ENCODE results near the gene QSER1. TPM values are rescaled to one million over a fixed set of nuclear protein-coding genes. Genes with fewer than 3 reads are reported as not detected.
"Not testable (repeated sequence)": the region's sequence is repeated elsewhere in the genome, so short reads cannot be mapped to it uniquely, and the experiment has no call there.

The QSER1 gene
- total RNA-seq, 1 experiment from 2014 or later, result 30.2 TPM

DNA sequence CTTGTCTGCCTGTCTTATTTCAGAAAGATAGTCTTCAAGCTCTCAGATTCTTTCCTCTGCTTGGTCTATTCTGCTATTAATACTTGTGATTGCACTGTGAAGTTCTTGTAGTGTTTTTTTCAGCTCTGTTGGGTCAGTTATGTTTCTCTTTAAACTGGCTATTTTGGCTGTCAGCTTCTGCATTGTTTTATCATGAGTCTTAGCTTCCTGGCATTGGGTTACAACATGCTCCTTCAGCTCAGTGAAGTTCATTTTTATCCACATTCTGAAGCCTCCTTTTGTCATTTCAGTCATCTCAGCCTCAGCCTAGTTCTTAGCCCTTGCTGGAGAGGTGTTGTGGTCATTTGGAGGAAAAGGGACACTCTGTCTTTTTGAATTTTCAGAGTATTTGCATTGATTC is 107.6 kb downstream of the QSER1 start:
- DNase-seq (ENCODE audit: low read depth), result peak; percentile 89

DNA sequence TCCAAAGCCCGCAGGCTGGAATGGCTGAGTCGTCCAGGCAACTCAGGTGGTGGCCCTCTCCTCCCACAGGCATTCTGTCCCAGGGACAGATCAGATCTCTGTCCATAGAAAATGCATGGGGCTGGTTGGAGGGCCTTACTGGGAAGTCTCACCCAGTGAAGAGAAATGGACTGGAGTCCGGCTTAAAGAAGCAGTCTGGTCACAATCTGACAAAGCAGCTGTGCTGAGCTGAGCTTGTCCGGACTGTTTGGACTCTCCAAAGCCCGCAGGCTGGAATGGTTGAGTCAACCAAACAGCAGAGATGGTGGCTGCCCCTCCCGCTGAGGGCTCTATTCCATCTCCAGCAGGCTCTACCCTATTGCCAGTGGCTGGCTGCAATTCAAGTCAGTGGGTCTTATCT is 108.7 kb downstream of the QSER1 start:
- peak; percentile 39 for DNase-seq (ENCODE audit: low read depth)

DNA sequence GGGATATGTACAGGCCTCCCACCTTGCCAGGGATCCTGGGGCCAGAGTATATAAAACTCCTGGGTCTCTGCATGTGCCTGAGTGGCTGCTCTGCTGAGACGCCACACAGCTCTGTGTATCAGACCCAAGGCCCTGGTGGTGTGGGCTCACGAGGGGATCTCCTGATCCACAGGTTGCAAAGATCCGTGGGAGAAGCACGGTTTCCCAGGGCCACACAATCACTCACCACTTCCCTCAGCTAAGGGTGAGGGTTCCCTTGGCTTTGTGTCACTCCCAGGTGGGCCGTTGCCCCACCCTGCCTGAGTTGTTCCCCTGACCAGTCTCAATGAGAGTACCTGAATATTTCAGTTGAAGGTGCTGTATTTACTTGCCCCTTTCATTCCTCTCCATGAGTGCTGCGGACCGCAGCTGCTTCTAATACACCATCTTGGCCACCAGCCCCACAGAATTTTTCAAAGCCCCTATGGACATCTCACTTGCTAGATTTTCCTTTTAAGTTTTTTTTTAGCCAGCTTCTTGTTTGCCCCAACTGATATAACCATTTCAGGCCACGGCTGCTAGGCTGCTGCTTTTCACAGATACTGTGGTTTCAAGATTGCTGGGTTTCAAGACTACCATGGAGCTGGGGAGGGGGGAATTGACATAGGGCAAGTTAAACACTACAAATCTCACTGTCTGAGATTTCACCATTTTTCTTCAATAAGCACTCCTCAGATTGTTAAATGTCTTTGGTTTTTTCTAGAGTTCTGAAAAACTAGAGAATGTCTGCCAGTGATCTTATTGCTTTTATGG is 109.3 kb downstream of the QSER1 start:
- no peak for DNase-seq (ENCODE audit: low read depth)

DNA sequence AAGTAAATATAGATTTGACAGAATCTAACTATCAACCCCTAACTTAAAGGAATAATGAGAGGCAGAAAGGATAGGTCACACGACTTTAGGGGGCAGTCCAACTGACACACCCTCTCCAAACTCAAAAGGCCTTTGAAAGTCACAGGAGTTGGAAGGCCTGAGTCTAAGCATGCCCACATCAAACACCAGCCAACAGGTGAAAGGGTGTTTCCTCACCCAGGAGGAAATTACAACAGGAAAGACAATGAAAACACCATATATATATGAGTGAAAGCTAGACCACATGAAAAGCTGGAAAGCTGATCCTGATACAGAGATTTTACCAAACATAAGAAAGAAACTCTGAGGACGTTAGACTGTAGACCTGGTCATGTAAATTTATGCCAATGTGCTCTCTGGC is 112.6 kb downstream of the QSER1 start:
- DNase-seq (ENCODE audit: low read depth), result no peak

DNA sequence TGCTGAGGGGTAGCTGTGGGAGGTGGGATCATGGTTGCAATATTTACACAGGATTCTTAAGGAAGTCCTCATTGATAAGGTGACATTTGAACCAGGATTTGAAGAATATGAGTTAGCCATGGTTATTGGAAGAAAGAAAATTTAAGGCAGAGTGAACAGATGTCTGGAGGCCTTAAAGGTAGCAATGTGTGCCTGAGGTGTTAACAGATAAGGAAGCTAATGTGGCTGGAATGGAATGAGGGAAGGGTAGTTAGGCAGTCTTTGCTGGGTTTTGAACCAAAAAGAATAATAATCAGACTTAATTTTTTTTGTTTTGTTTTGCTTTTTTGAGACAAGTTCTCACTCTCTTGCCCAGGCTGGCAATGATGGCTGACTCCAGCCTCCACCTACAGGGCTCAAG is 113.4 kb downstream of the QSER1 start:
- DNase-seq (ENCODE audit: low read depth), result no peak

DNA sequence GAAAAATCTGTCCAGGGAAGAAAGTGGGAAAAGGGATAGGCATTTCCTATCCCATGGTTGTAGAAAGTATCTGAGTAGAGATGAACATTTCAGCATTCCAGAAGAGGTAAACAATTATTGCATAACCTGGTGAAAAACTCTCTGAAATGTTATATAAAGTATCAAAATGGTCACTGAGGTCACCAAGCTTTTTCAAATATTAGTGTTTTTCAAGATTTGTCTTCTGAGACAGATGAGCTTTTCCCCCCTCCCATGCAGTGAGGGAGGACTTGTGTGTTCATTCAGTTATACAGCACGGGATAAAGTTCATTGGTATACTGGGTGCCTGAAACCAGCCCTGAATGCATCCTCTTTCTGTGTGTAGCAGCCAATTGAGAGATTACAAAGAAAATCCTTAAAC is 121.1 kb downstream of the QSER1 start:
- no peak for DNase-seq (ENCODE audit: low read depth)

DNA sequence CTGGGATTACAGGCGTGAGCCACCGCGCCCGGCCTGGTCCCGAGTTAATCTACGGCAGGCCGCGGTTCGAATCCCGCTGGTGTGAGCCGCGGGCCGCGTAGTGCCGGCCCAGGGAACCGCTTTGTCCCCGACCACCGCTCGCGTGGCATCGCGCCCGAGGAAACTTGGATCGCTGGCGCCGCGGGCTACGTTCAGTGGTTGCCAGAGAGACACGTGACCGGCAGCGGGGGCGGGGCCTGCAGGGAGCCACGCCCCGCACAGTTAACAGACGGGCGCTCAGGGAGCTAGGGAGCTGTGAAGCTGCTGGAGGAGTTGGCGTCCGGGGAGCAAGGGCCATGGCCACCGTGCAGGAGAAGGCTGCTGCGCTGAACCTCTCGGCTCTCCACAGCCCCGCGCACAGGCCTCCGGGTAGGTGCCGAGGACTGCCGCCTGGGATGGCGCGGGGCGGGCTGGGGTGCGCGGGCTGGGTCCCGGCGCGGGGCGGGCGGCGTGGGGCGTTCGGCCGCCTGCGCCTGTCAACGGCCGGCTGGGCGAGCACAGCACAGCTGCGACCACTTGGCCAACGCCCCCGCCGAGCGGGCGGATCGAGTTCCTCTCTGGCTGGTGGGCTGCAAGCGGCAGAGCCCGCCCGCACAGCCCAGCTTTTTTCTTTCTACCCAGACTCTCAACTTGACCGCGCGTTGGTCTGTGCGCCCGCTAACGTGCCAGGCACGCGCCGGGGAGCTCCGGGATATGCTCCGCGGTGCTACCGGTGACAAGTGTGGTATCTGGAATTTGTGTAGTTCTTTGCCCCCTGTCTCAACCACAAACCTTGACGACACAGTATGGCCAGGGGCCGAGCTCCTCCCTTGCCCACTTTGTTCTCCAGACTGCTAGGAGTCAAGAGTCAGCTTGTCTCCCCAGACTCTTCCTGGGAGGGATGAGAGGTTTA is 123.3 kb downstream of the QSER1 start, which contains the start of gene DEPDC7:
Gene DEPDC7, plus strand, starts transcription at position 258 of the 931 bp plus-strand sequence. Its CDS starts 78 bp downstream, at position 336.
- peak; percentile 91 for DNase-seq (ENCODE audit: low read depth)

DNA sequence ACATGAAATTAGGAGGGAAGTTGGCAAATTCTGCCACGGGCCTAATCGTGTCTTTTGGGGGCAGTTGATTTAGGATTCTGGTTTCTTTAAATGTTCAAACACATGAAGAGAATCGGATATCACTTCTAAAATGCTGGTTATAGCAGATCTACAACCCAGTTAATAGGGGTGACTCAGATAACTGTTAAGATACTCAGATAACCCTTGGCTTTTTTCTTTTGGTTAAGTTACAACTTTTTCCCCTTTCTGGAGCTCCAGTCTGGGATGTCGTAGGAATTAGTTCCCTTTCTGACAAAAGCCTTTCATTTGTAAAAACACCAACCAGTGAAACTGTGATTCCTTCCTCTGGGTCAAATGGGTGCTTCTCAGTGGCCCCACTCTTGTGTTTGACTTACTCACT is 124.0 kb downstream of the QSER1 start:
- peak; percentile 15 for DNase-seq (ENCODE audit: low read depth)

DNA sequence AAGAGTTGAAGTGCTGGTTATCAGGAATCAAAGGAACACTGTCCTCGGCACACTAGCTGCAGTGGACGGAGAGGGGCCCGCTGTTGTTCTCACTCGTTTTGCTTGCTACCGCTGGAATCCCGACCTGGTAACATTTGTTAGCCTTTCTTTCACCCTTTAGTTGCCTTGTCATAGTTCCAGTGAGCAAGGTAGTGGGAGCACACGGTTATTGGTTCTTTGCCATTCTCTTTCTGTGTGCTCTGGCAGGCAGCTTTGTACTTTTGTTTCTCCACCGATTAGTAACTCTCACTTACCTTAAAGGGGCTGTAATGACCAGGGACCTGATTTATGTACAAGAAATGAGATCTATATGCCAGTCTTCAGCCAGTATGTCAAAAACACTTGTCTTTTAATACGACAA is 124.9 kb downstream of the QSER1 start:
- DNase-seq (ENCODE audit: low read depth), result no peak

DNA sequence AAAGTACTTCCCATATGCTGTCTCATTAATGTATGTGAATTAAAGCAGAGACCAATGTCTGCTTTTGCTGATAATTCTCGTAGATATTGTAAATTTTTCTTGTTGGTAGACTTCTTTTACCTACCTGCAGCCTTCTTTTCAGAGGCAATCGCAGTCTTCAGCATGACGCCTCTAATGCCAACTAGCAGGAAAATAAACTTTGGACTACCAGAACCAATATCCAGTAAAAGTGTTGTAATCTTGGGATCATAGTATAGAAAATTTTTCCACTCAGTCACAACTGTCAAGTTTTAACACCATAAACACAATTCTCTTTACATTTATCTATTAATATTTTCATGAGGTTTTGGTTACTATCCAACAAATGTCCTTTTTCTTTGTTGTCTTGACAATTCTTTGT is 125.4 kb downstream of the QSER1 start:
- DNase-seq (ENCODE audit: low read depth), result no peak

DNA sequence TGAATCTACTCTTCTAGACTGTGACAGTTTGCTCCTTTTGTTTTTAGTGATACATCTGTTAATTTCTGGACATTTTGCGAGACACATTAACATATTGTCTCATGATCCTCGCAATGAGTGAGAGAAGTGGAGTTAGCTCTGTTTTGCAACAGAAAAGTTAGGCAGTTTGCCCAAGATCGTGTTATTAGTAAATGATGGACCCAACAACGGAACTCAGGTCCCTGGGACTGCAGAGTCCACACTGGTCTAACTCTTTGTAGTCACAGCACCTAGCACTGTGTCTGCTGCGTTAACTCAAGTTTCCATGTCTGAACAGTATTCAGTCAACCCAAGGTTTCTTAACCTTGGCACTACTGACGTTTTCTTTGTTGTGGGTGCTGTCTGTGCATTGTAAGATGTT is 126.2 kb downstream of the QSER1 start:
- peak; percentile 30 for DNase-seq (ENCODE audit: low read depth)

DNA sequence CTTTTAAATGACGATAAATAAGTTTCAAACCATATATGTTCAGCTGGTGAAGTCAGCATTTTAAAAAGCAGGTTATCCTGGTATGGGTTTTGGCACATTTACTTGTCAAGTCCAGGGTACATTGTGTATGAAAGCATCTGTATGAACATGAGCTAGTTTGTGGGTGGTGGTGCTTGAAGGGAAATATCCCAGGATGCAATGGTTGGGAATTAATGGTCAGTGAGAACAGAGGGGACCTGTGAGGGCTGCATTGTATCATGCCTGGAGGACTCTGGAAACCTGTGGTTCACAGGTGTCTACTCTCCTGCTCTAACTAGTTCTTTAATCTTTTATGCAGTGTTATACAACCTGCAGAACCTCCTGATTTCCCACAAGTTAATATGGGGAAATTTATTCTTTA is 128.9 kb downstream of the QSER1 start:
- DNase-seq (ENCODE audit: low read depth), result no peak

DNA sequence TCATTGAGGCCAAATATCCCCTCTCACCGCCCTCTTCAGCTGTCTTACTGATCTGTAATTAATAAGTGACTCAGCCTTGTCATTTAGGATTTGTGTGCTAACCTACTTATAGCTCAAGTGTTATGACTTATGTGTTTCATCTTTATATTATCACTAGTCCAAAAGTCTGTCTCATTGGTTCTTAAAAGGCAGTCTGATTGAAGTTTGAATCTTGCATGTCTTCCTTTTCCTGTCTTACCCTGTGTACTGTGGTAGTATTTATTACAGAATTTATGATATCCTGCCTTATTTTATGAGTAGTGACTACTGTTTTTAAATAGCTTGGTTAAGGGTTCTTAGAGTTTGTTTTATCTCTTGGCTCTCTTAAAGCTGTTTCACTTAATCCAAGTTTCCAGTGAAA is 129.3 kb downstream of the QSER1 start:
- DNase-seq (ENCODE audit: low read depth), result no peak

DNA sequence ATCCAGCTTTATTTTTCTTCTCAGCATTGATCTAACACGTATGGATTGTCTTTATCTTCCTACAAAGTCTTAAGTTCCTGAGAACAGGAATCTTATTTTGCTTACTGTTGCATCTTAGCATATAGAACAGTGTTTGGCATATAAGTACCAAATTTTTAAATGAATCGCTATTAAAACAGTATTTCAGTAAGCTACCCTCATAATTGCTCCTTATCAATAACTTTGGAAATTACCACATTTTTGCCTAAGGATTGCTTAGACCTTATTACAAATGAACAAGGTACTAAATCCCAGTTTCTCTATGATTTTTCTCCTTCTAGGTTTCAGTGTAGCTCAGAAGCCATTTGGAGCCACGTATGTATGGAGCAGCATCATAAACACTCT is 132.7 kb downstream of the QSER1 start:
- no peak for DNase-seq (ENCODE audit: low read depth)

DNA sequence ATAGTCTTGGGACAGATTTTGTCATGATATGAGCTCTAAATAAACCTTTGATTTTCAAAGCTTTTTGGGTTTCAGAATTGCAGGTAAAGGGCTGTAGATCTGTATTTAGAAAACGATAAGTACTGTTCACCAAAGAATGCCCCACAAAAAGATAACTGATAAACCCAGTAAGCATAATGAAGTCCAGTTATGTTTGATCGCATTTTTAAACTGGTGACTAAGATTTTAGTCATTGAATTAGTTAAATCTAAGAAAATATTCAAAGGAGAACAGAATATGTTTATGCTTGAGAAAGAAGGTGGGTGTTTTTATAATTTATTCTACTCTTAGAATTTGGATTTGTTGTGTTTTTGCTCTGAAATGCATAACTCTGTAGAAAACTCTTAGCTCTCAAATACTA is 134.6 kb downstream of the QSER1 start:
- no peak for DNase-seq (ENCODE audit: low read depth)

DNA sequence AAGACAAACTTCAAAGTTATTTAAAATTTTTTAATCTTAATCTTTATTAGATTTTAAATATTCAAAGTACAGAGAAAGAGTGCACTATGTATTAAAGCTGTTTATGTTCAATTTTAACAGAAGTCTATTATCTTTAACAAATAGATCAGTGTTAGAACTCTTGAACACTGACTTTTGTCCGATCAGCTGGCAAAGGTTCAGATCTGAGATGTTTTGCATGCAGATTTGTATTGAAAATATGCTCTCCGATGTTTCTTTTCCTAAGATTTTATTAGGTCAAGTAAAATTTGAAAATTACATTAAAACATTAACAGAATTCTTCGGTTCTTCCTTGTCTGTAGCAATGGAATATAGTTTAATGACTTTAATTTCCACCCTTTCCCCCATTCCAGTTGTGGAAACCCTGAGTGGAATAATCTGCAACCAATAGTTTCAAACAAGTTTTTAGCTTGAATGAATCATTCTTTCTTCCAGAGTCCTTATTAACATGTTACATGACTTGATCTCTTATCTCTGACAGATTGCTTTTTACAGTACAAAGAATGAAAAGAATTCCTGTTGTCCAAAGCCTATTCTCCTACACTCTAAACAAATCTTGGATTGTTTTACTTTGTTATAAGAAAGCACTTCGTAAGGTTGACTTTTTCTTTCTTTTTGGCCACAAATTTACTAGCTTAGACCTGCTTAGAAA is 135.4 kb downstream of the QSER1 start:
- DNase-seq (ENCODE audit: low read depth), result no peak

DNA sequence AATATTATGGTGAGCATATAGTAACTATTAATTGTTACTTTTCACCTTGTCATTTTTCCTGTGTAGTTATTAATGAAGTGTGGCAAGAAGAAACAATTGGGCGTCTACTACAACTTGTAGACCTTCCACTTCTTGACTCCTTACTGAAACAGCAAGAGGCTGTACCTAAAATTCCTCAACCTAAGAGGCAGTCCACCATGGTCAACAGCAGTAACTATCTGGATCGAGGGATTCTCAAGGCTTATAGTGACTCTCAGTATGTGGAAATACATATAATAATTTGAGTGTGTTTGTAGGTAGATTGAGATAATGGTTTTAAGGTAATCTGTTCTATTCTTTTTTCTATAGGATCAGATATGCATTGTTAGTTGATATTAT is 135.9 kb downstream of the QSER1 start:
- no peak for DNase-seq (ENCODE audit: low read depth)

DNA sequence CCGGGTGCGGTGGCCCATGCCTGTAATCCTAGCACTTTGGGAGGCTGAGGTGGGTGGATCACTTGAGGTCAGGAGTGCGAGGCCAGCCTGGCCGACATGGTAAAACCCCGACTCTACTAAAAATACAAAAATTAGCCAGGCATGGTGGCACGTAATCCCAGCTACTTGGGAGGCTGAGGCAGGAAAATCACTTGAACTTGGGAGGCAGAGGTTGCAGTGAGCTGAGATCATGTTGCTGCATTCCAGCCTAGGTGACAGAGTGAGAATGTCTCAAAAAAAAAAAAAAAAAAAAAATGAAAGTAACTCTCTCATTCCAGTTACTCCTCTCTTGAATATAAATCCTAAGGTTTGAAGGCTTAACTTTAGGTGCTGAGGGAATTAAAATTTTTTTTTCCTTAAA is 136.6 kb downstream of the QSER1 start:
- DNase-seq (ENCODE audit: low read depth), result not testable (repeated sequence)

Measured in LHCN-M2 (cell line).